MCF 10A (cell line): ENCODE measurements around the gene ADAM12. TPM values are rescaled to one million over a fixed set of nuclear protein-coding genes. Genes with fewer than 3 reads are reported as not detected.
A peak's percentile ranks its signal among the peaks of the same experiment; 100 is the strongest.
"Not testable (repeated sequence)": the region's sequence is repeated elsewhere in the genome, so short reads cannot be mapped to it uniquely, and the experiment has no call there.

ENCODE experiments used
- BruUV-seq: library from RNA; stranded (reverse); fragments of 400-500 nt; replicated peaks from 2 replicates; lab custom pipeline; 2021; lab: Mats Ljungman, UMichigan
- CTCF ChIA-PET: fragments of 300-600 bp; sonication (Branson Sonifier 250); formaldehyde crosslinking; extraction: SDS; loops from one replicate; lab custom pipeline; 2021; ENCODE audit warnings: antibody characterized with exemption, inconsistent platforms; lab: Yijun Ruan, JAX
- POLR2A ChIA-PET: fragments of 300-600, 350-650 bp; sonication (Branson Sonifier 250); formaldehyde crosslinking; extraction: SDS; loops from one replicate; lab custom pipeline; 2020; ENCODE audit warnings: antibody characterized with exemption, inconsistent platforms; lab: Yijun Ruan, JAX
- DNase-seq: peaks from one replicate; pipeline ENCODE4 v3.0.0-alpha.2; 2018; ENCODE audit not compliant: unreplicated experiment
- H3K27ac Mint-ChIP-seq: one replicate; pipeline ENCODE4 v1.8.0; 2022; ENCODE audit warnings: mild to moderate bottlenecking, low read depth, mixed read lengths; ENCODE audit not compliant: unreplicated experiment
- H3K27me3 Mint-ChIP-seq: one replicate; pipeline ENCODE4 v1.8.0; 2022; ENCODE audit warnings: mixed read lengths; ENCODE audit not compliant: insufficient read depth, unreplicated experiment
- H3K36me3 Mint-ChIP-seq: one replicate; pipeline ENCODE4 v1.8.0; 2022; ENCODE audit warnings: mild to moderate bottlenecking, moderate library complexity, mixed read lengths; ENCODE audit not compliant: insufficient read depth, unreplicated experiment
- H3K4me1 Mint-ChIP-seq: one replicate; pipeline ENCODE4 v1.8.0; 2022; ENCODE audit warnings: mixed read lengths; ENCODE audit not compliant: insufficient read depth, unreplicated experiment
- H3K4me3 Mint-ChIP-seq: one replicate; pipeline ENCODE4 v1.8.0; 2022; ENCODE audit warnings: mild to moderate bottlenecking, moderate library complexity, mixed read lengths; ENCODE audit not compliant: unreplicated experiment
- H3K9me3 Mint-ChIP-seq: one replicate; pipeline ENCODE4 v1.8.0; 2022; ENCODE audit warnings: mixed read lengths; ENCODE audit not compliant: unreplicated experiment
- intact Hi-C: fragments of 100-400 bp; cut with micrococcal nuclease; formaldehyde crosslinking; loops from 2 replicates; pipeline ENCODE4 v1.14.1; 2022
- total RNA-seq: library from RNA; stranded (reverse); gene quantifications from 2 replicates; pipeline ENCODE4 v1.2.3, GENCODE V29; 2022
- TF ChIP-seq, protein P1 (sequence below): fragments of 200-600 bp; IDR thresholded peaks from one replicate; pipeline ENCODE4 v1.8.0; 2022; ENCODE audit warnings: antibody characterized with exemption, mild to moderate bottlenecking; ENCODE audit not compliant: unreplicated experiment

ADAM12 gene
- total RNA-seq, 1 experiment from 2014 or later: 2.2 TPM

DNA sequence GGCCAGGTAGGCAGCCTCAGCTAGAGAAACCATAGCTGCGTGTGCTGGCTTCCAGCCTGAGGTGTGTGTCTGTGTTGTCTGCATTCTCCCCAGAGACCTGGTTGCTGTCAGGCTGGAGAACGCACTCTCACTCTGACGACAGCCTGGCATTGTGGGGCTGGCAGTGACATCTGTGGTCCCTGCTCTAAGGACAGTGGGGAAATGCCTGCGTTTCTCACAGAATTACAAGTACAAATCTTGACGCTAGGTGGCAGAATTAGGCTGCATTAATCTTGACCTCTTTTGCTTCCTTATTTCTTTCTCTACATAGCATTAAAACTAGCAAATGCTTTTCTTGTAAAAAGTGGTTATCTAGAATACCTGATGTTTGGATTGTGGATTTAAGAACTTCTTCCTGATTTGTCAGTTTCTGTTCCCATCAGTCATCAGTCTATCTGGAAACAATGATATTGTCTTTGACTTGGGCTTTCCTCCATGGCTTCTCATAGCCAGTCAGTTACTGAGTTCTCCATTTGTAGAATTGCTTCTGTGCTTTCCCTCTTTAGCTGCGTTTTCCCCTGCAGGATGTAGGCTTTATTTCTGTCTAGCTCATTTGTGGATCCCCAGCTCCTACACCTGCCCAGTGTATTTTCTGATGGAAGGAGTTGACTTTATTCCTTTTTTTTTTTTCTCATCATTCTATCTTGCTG lies 405.9 kb downstream of the ADAM12 start:
- no TSS peak for BruUV-seq
- Mint-ChIP-seq H3K27me3 (no peaks in the 10 kb centered on the region), H3K27ac (no peak overlapping the region), H3K9me3 (no peaks in the 10 kb centered on the region), H3K4me3 (no peak overlapping the region), H3K4me1 (no peaks in the 10 kb centered on the region), H3K36me3 (no peaks in the 10 kb centered on the region)
- intact Hi-C loops: loop anchor here (1.0 to 10.0 kb wide), 8 partner anchors 48 to 767 kb away; no protein-coding TSS in a partner anchor
- CTCF ChIA-PET: interaction anchor here (0.5 to 6.2 kb wide), 43 partner anchors 8 to 1928 kb away, joined by 3 to 40 read pairs (median 3); no protein-coding TSS in a partner anchor
- TF ChIP-seq, protein P1, sequence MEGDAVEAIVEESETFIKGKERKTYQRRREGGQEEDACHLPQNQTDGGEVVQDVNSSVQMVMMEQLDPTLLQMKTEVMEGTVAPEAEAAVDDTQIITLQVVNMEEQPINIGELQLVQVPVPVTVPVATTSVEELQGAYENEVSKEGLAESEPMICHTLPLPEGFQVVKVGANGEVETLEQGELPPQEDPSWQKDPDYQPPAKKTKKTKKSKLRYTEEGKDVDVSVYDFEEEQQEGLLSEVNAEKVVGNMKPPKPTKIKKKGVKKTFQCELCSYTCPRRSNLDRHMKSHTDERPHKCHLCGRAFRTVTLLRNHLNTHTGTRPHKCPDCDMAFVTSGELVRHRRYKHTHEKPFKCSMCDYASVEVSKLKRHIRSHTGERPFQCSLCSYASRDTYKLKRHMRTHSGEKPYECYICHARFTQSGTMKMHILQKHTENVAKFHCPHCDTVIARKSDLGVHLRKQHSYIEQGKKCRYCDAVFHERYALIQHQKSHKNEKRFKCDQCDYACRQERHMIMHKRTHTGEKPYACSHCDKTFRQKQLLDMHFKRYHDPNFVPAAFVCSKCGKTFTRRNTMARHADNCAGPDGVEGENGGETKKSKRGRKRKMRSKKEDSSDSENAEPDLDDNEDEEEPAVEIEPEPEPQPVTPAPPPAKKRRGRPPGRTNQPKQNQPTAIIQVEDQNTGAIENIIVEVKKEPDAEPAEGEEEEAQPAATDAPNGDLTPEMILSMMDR: peak; percentile 53
- POLR2A ChIA-PET: no interaction called here
- DNase-seq: peak; percentile 73

DNA sequence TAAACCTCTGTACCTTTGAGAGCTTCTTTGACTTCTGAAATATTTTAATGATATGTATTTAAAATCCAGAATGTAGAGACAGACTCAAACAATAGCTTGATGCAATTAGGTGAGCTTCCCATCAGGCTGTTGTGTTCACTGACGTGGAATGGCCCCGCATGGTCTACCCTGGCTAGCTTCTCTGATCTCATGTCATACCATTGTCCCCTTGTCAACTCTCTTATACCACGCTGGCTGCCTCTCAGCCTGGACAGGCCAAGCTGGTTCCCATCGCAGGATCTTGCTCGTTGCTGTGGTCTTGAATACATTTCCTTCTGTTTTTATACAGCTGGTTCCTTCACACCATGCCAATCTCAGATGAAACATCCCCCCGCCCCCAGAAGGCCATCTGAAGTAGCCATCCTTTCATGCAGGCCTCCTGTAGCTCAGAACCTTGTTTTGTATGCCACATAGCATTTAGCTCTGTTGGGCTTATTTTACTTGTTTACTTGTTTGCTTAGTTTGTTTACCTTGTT lies 407.7 kb downstream of the ADAM12 start:
- no peak overlapping the region for H3K27ac Mint-ChIP-seq
- CTCF ChIA-PET: interaction anchor here (0.5 to 6.2 kb wide), 13 partner anchors 9 to 996 kb away, joined by 3 to 40 read pairs (median 3); partner anchors contain the start of gene ADAM12
- H3K27me3 Mint-ChIP-seq: no peaks in the 10 kb centered on the region
- no peaks in the 10 kb centered on the region for H3K9me3 Mint-ChIP-seq
- DNase-seq: no peak
- no peaks in the 10 kb centered on the region for H3K36me3 Mint-ChIP-seq
- no peaks in the 10 kb centered on the region for H3K4me1 Mint-ChIP-seq
- TF ChIP-seq, protein P1: no peak
- intact Hi-C loops: loop anchor here (10.0 kb wide), 1 partner anchor 614 kb away; no protein-coding TSS in a partner anchor
- no peak overlapping the region for H3K4me3 Mint-ChIP-seq
- POLR2A ChIA-PET: no interaction called here
- no TSS peak for BruUV-seq

DNA sequence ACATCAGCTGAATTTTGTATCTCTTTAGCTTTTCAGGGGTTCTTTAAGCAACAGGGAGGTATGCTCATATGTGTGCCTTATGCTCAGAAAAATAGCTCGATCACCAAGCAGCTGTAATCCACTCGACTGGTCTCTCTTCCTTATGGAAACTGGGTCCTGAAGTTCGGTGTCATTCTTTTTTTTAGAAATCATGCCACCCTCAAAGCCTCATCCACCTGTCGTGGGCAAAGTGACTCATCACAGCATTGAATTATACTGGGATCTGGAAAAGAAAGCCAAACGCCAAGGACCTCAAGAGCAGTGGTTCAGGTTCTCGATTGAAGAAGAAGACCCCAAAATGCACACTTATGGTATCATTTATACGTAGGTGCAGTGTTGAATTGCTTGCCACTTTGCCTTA lies 408.3 kb downstream of the ADAM12 start:
- intact Hi-C loops: loop anchor here (10.0 kb wide), 1 partner anchor 615 kb away; no protein-coding TSS in a partner anchor
- no peaks in the 10 kb centered on the region for H3K36me3 Mint-ChIP-seq
- no peaks in the 10 kb centered on the region for H3K4me1 Mint-ChIP-seq
- ChIA-PET CTCF (interaction anchor here (0.5 to 6.2 kb wide), 9 partner anchors 10 to 997 kb away, joined by 3 to 40 read pairs (median 3); partner anchors contain the start of gene ADAM12), POLR2A (no interaction called here)
- H3K27ac Mint-ChIP-seq: no peak overlapping the region
- TF ChIP-seq, protein P1: no peak
- no peak for DNase-seq
- no TSS peak for BruUV-seq
- no peaks in the 10 kb centered on the region for H3K27me3 Mint-ChIP-seq
- no peaks in the 10 kb centered on the region for H3K9me3 Mint-ChIP-seq
- H3K4me3 Mint-ChIP-seq: no peak overlapping the region

DNA sequence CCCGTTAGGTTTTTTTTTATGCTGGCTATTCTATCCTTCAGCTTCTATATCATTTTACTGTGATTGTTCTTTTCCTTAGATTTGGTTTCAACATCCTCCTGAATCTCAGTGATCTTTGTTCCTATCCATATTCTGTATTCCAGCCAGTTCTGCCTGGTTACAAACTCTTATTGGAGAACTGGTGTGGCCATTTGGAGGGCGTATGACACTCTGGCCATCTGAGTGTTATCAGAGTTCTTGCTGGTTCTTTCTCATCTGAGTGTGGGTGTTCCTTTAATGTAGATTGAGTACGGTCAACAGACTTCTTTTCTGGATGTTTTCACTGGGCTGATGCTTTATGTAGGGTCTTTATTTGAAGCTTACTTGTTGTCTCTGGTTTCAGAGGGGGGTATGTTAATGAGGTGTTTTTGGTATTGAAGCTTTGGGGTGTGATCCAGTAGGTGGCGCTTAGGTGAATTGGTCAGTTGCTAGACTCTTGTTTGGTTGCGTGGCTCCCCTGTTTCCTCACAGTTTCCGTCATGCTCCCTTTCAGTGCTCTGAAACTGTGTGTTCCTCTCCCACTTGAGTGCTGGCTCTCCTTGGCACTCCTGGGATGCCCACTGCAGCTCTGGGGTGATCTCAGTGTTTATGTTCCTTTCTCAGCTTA lies 411.2 kb downstream of the ADAM12 start:
- peak; percentile 24 for DNase-seq
- TF ChIP-seq, protein P1: no peak
- CTCF ChIA-PET: interaction anchor here (0.7 to 1.6 kb wide), 5 partner anchors 8 to 527 kb away, joined by 3 to 11 read pairs (median 3); no protein-coding TSS in a partner anchor
- H3K4me3 Mint-ChIP-seq: no peak overlapping the region
- no peaks in the 10 kb centered on the region for H3K9me3 Mint-ChIP-seq
- H3K4me1 Mint-ChIP-seq: peaks cover 10% of the 10 kb centered on the region
- no TSS peak for BruUV-seq
- H3K27ac Mint-ChIP-seq: no peak overlapping the region
- H3K27me3 Mint-ChIP-seq: no peaks in the 10 kb centered on the region
- intact Hi-C loops: no loop called here
- POLR2A ChIA-PET: no interaction called here
- H3K36me3 Mint-ChIP-seq: no peaks in the 10 kb centered on the region

DNA sequence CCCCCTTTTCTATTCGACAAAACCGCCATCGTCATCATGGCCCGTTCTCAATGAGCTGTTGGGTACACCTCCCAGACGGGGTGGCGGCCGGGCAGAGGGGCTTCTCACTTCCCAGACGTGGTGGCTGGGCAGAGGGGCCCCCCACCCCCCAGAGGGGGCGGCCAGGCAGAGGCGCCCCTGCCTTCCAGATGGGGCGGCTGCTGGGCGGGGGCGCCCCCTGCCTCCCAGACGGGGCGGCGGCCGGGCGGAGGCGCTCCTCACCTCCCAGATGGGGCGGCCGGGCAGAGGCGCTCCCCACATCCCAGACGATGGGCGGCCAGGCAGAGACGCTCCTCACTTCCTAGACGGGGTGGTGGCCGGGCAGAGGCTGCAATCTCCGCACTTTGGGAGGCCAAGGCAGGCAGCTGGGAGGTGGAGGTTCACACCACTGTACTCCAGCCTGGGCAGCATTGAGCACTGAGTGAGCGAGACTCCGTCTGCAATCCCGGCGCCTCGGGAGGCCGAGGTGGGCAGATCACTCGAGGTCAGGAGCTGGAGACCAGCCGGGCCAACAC lies 418.1 kb downstream of the ADAM12 start:
- DNase-seq, POLR2A ChIA-PET, BruUV-seq, H3K9me3 Mint-ChIP-seq, intact Hi-C loops, H3K27me3 Mint-ChIP-seq, CTCF ChIA-PET, H3K4me3 Mint-ChIP-seq, H3K36me3 Mint-ChIP-seq, H3K27ac Mint-ChIP-seq: not testable (repeated sequence)
- H3K4me1 Mint-ChIP-seq: peaks cover 16% of the 10 kb centered on the region
